ENCODE measurements around the gene MINDY3. TPM values are rescaled to one million over a fixed set of nuclear protein-coding genes. Genes with fewer than 3 reads are reported as not detected.

MINDY3 gene
- total and polyA plus RNA-seq, 7 experiments from 2014 or later: 3.6 to 43.8 (median 29.1) TPM

- intact Hi-C loops (cut with micrococcal nuclease): no loop called here
- no peak overlapping the region for H3K4me3 ChIP-seq (ENCODE audit: low read length)
- no peaks in the 10 kb centered on the region for H3K9me3 ChIP-seq (ENCODE audit: control insufficient read depth in 2 of 3, low read length in 3 of 3)
- H3K4me1 ChIP-seq (ENCODE audit: control insufficient read depth in 2 of 2, insufficient read depth in 2 of 2, low read length in 2 of 2): no peaks in the 10 kb centered on the region
- ATAC-seq (no peak), DNase-seq (no peak)
- peaks cover 0 to 11% (median 0%) of the 10 kb centered on the region in 3 experiments for H3K36me3 ChIP-seq (ENCODE audit: control insufficient read depth in 2 of 3, insufficient read depth in 3 of 3, low read length in 3 of 3)
- Mint-ChIP-seq H3K9me3 (peaks cover 0 to 11% (median 0%) of the 10 kb centered on the region in 11 donors), H3K27ac (no peak overlapping the region), H3K36me3 (peaks cover 12 to 69% (median 42%) of the 10 kb centered on the region in 5 donors), H3K4me3 (no peak overlapping the region), H3K4me1 (peaks cover 0 to 9% (median 0%) of the 10 kb centered on the region in 7 donors), H3K27me3 (no peaks in the 10 kb centered on the region)
- ChIA-PET CTCF (no interaction called here), POLR2A (no interaction called here)
- H3K27ac ChIP-seq (ENCODE audit: low read depth, low read length): no peak overlapping the region
- no peaks in the 10 kb centered on the region for H3K27me3 ChIP-seq (ENCODE audit: control insufficient read depth in 2 of 2, insufficient read depth in 2 of 2, low read length in 2 of 2)
Measured at GRCh38 chr10:15801147-15801546, 59.2 kb downstream of the MINDY3 start.

- Mint-ChIP-seq H3K9me3 (peaks cover 0 to 11% (median 0%) of the 10 kb centered on the region in 11 donors), H3K27me3 (no peaks in the 10 kb centered on the region), H3K4me1 (peaks cover 0 to 2% (median 0%) of the 10 kb centered on the region in 7 donors), H3K27ac (peak overlapping the region in 1 of 9 donors; percentile 17), H3K36me3 (peaks cover 10 to 69% (median 26%) of the 10 kb centered on the region in 5 donors), H3K4me3 (no peak overlapping the region)
- CTCF ChIA-PET: no interaction called here
- POLR2A ChIA-PET: no interaction called here
- Histone ChIP-seq H3K9me3 (ENCODE audit: control insufficient read depth in 2 of 3, low read length in 3 of 3) (no peaks in the 10 kb centered on the region), H3K4me3 (ENCODE audit: low read length) (no peak overlapping the region), H3K27me3 (ENCODE audit: control insufficient read depth in 2 of 2, insufficient read depth in 2 of 2, low read length in 2 of 2) (no peaks in the 10 kb centered on the region), H3K4me1 (ENCODE audit: control insufficient read depth in 2 of 2, insufficient read depth in 2 of 2, low read length in 2 of 2) (no peaks in the 10 kb centered on the region), H3K27ac (ENCODE audit: low read depth, low read length) (no peak overlapping the region), H3K36me3 (ENCODE audit: control insufficient read depth in 2 of 3, insufficient read depth in 3 of 3, low read length in 3 of 3) (peaks cover 0 to 23% (median 0%) of the 10 kb centered on the region in 3 experiments)
- intact Hi-C loops (cut with micrococcal nuclease): no loop called here
- DNase-seq: no peak
- ATAC-seq: no peak
Measured at GRCh38 chr10:15797346-15797745, 63.0 kb downstream of the MINDY3 start.

DNA sequence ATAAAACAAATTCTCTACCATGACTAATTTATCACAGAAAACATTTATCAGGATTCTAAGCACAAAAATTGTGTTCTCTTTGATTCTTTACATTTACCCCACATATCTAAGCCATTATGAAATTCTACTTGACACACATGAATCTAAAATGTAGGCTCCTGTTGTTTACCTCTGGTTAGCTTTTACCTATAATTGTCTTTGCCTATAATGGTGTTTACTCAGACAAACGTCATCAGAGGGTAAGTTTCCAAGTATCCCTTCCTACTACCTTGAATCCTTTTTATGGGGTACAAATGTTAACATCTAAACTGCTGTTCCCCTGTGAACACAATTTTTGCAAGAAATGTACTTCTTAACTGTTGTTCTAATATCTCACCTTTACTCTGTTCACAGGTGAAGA is 63.5 kb downstream of the MINDY3 start:
- Histone ChIP-seq H3K4me3 (ENCODE audit: low read length) (no peak overlapping the region), H3K27me3 (ENCODE audit: control insufficient read depth in 2 of 2, insufficient read depth in 2 of 2, low read length in 2 of 2) (no peaks in the 10 kb centered on the region), H3K4me1 (ENCODE audit: control insufficient read depth in 2 of 2, insufficient read depth in 2 of 2, low read length in 2 of 2) (no peaks in the 10 kb centered on the region), H3K27ac (ENCODE audit: low read depth, low read length) (no peak overlapping the region), H3K9me3 (ENCODE audit: control insufficient read depth in 2 of 3, low read length in 3 of 3) (no peaks in the 10 kb centered on the region), H3K36me3 (ENCODE audit: control insufficient read depth in 2 of 3, insufficient read depth in 3 of 3, low read length in 3 of 3) (peaks cover 0 to 23% (median 0%) of the 10 kb centered on the region in 3 experiments)
- no peak for ATAC-seq
- Mint-ChIP-seq H3K4me3 (no peak overlapping the region), H3K36me3 (peaks cover 11 to 66% (median 22%) of the 10 kb centered on the region in 5 donors), H3K27ac (peak overlapping the region in 1 of 9 donors; percentile 26), H3K4me1 (peaks cover 0 to 2% (median 0%) of the 10 kb centered on the region in 7 donors), H3K9me3 (peaks cover 0 to 11% (median 0%) of the 10 kb centered on the region in 11 donors), H3K27me3 (no peaks in the 10 kb centered on the region)
- no peak for DNase-seq
- ChIA-PET CTCF (no interaction called here), POLR2A (no interaction called here)
- intact Hi-C loops (cut with micrococcal nuclease): no loop called here

DNA sequence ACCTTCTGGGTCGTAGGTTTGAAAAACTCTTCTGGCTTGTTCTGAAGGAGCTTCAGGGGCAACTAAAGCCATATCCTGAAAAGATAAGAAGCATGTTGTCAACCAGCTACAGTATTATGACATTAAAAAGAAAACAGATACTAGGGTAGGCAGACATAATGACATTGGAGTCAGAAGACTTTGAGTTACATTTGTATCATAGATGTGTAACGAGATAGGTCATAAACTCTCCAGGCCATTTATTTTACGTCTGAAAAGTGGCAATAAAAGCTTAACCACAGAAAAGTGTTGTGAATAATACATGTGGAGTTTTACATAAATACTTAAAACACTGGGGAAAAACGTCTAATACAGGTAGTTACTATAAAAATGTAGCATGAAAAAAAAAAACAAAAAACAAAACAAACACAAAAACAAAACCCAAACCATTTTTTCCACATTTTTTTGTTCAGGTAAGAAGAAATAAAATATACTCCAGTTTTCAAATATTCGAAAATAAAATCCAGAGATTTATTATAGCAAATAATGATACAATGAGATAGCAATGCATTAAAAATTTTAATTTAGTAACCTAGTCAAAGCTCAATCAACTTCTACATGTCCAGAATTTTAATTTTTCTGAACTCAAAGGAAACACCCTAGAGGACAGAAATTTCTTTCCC is 64.1 kb downstream of the MINDY3 start:
- H3K4me3 ChIP-seq (ENCODE audit: low read length): no peak overlapping the region
- intact Hi-C loops (cut with micrococcal nuclease): no loop called here
- Mint-ChIP-seq H3K27ac (no peak overlapping the region), H3K9me3 (peaks cover 0 to 6% (median 0%) of the 10 kb centered on the region in 11 donors), H3K4me1 (peaks cover 0 to 5% (median 0%) of the 10 kb centered on the region in 7 donors), H3K27me3 (no peaks in the 10 kb centered on the region), H3K4me3 (no peak overlapping the region), H3K36me3 (peaks cover 14 to 66% (median 20%) of the 10 kb centered on the region in 5 donors)
- no peaks in the 10 kb centered on the region for H3K4me1 ChIP-seq (ENCODE audit: control insufficient read depth in 2 of 2, insufficient read depth in 2 of 2, low read length in 2 of 2)
- H3K27ac ChIP-seq (ENCODE audit: low read depth, low read length): no peak overlapping the region
- H3K27me3 ChIP-seq (ENCODE audit: control insufficient read depth in 2 of 2, insufficient read depth in 2 of 2, low read length in 2 of 2): no peaks in the 10 kb centered on the region
- ChIA-PET CTCF (no interaction called here), POLR2A (no interaction called here)
- ATAC-seq (no peak), DNase-seq (no peak)
- H3K36me3 ChIP-seq (ENCODE audit: control insufficient read depth in 2 of 3, insufficient read depth in 3 of 3, low read length in 3 of 3): peaks cover 0 to 23% (median 0%) of the 10 kb centered on the region in 3 experiments
- H3K9me3 ChIP-seq (ENCODE audit: control insufficient read depth in 2 of 3, low read length in 3 of 3): no peaks in the 10 kb centered on the region

DNA sequence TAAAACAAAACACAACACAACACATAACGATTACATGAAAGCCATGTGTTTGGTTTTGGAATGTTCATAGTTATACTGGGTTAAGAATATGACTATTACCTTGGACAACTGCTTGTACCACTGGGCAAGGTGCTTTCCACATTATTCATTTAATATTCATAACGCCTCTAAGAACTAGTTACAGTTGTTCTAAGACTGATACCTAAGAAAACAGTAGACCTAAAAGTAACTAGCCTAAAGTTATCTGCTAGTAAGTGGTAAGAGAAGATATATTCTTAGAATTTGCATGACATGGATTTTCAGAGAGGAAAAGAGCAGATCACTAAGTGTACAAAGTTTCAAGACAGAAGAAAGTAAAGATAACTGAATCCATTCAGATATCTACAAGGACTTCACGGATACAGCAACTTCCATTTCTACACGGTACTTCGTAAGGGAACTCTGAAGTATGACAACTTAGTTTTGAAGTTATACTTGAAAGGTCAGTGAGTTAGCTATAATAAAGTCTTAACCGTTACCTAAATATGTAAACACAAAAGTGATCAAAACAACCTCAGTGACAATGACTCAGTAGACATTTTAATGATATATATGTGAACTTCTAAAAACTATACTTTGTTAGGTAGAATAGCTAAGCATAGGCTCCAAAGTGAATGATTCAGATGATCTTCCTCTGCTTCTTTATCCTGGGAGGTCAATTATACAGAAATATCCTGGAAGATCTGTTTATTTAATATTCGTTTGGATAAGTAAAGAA is 65.1 kb downstream of the MINDY3 start:
- no peaks in the 10 kb centered on the region for H3K27me3 Mint-ChIP-seq
- H3K27ac Mint-ChIP-seq: no peak overlapping the region
- peaks cover 7 to 65% (median 13%) of the 10 kb centered on the region in 5 donors for H3K36me3 Mint-ChIP-seq
- intact Hi-C loops (cut with micrococcal nuclease): no loop called here
- ChIA-PET POLR2A (no interaction called here), CTCF (no interaction called here)
- Histone ChIP-seq H3K4me3 (ENCODE audit: low read length) (no peak overlapping the region), H3K27me3 (ENCODE audit: control insufficient read depth in 2 of 2, insufficient read depth in 2 of 2, low read length in 2 of 2) (no peaks in the 10 kb centered on the region), H3K36me3 (ENCODE audit: control insufficient read depth in 2 of 3, insufficient read depth in 3 of 3, low read length in 3 of 3) (peaks cover 0 to 23% (median 0%) of the 10 kb centered on the region in 3 experiments), H3K9me3 (ENCODE audit: control insufficient read depth in 2 of 3, low read length in 3 of 3) (no peaks in the 10 kb centered on the region), H3K27ac (ENCODE audit: low read depth, low read length) (no peak overlapping the region), H3K4me1 (ENCODE audit: control insufficient read depth in 2 of 2, insufficient read depth in 2 of 2, low read length in 2 of 2) (no peaks in the 10 kb centered on the region)
- H3K9me3 Mint-ChIP-seq: no peaks in the 10 kb centered on the region
- DNase-seq (no peak), ATAC-seq (no peak)
- H3K4me3 Mint-ChIP-seq: no peak overlapping the region
- peaks cover 0 to 7% (median 0%) of the 10 kb centered on the region in 7 donors for H3K4me1 Mint-ChIP-seq

- H3K4me3 Mint-ChIP-seq: no peak overlapping the region
- no peak overlapping the region for H3K27ac Mint-ChIP-seq
- no peaks in the 10 kb centered on the region for H3K9me3 ChIP-seq (ENCODE audit: control insufficient read depth in 2 of 3, low read length in 3 of 3)
- H3K4me1 Mint-ChIP-seq: peaks cover 0 to 7% (median 0%) of the 10 kb centered on the region in 7 donors
- H3K27me3 ChIP-seq (ENCODE audit: control insufficient read depth in 2 of 2, insufficient read depth in 2 of 2, low read length in 2 of 2): no peaks in the 10 kb centered on the region
- H3K4me3 ChIP-seq (ENCODE audit: low read length): no peak overlapping the region
- ChIA-PET CTCF (no interaction called here), POLR2A (no interaction called here)
- intact Hi-C loops (cut with micrococcal nuclease): no loop called here
- no peak overlapping the region for H3K27ac ChIP-seq (ENCODE audit: low read depth, low read length)
- H3K27me3 Mint-ChIP-seq: no peaks in the 10 kb centered on the region
- H3K4me1 ChIP-seq (ENCODE audit: control insufficient read depth in 2 of 2, insufficient read depth in 2 of 2, low read length in 2 of 2): no peaks in the 10 kb centered on the region
- ATAC-seq (no peak), DNase-seq (no peak)
- H3K9me3 Mint-ChIP-seq: no peaks in the 10 kb centered on the region
- H3K36me3 ChIP-seq (ENCODE audit: control insufficient read depth in 2 of 3, insufficient read depth in 3 of 3, low read length in 3 of 3): peaks cover 0 to 30% (median 0%) of the 10 kb centered on the region in 3 experiments
- peaks cover 7 to 68% (median 18%) of the 10 kb centered on the region in 5 donors for H3K36me3 Mint-ChIP-seq
Measured at GRCh38 chr10:15794569-15794968, 65.7 kb downstream of the MINDY3 start.
